Caco-2 (cell line): ENCODE data around the gene OR2AT4. TPM values are rescaled to one million over a fixed set of nuclear protein-coding genes. Genes with fewer than 3 reads are reported as not detected.

Experiments used
- BruUV-seq: library from RNA; stranded (reverse); fragments of 400-500 nt; replicated peaks from 2 replicates; lab custom pipeline; 2021; lab: Mats Ljungman, UMichigan
- CTCF ChIA-PET: fragments of 300-600 bp; sonication (Branson Sonifier 250); formaldehyde crosslinking; loops from one replicate; lab custom pipeline; 2022; ENCODE audit warnings: antibody characterized with exemption; lab: Charles Lee
- POLR2A ChIA-PET: fragments of 300-600 bp; sonication (Branson Sonifier 250); formaldehyde crosslinking; loops from one replicate; lab custom pipeline; 2022; ENCODE audit warnings: antibody characterized with exemption; lab: Charles Lee
- DNase-seq, 2 experiments: peaks; one replicate each; pipeline versions ENCODE4 v3.0.0 to v3.0.0-alpha.2; 2020 to 2022
- H3K27me3 ChIP-seq: replicated peaks from 2 replicates; pipeline ENCODE4 v1.6.0; 2011; ENCODE audit warnings: low read length; ENCODE audit not compliant: control insufficient read depth, insufficient read depth
- H3K36me3 ChIP-seq: 2 replicates; pipeline ENCODE4 v1.5.1; 2011; ENCODE audit warnings: low read length; ENCODE audit not compliant: control insufficient read depth, insufficient read depth
- H3K4me1 ChIP-seq: fragments of 250-450 bp; sonication (Bioruptor Pico); 2 replicates; pipeline ENCODE4 v1.5.1; 2020; ENCODE audit warnings: mild to moderate bottlenecking
- H3K4me3 ChIP-seq: 2 replicates; pipeline ENCODE4 v1.5.1; 2011; ENCODE audit warnings: low read depth, mild to moderate bottlenecking, control low read depth, low read length
- H3K9me3 ChIP-seq: fragments of 250-450 bp; sonication (Bioruptor Pico); 2 replicates; pipeline ENCODE4 v1.5.1; 2020; ENCODE audit warnings: mild to moderate bottlenecking, moderate library complexity
- H3K27ac Mint-ChIP-seq: one replicate; pipeline ENCODE4 v1.8.0; 2022; ENCODE audit warnings: mixed read lengths; ENCODE audit not compliant: unreplicated experiment
- H3K27me3 Mint-ChIP-seq: one replicate; pipeline ENCODE4 v1.8.0; 2022; ENCODE audit warnings: mixed read lengths; ENCODE audit not compliant: insufficient read depth, unreplicated experiment
- H3K36me3 Mint-ChIP-seq: one replicate; pipeline ENCODE4 v1.8.0; 2022; ENCODE audit warnings: mild to moderate bottlenecking, mixed read lengths; ENCODE audit not compliant: insufficient read depth, unreplicated experiment
- H3K4me1 Mint-ChIP-seq: one replicate; pipeline ENCODE4 v1.8.0; 2022; ENCODE audit warnings: low read depth, mixed read lengths; ENCODE audit not compliant: unreplicated experiment
- H3K4me3 Mint-ChIP-seq: one replicate; pipeline ENCODE4 v1.8.0; 2022; ENCODE audit warnings: mild to moderate bottlenecking, moderate library complexity, mixed read lengths; ENCODE audit not compliant: unreplicated experiment
- H3K9me3 Mint-ChIP-seq: one replicate; pipeline ENCODE4 v1.8.0; 2022; ENCODE audit warnings: mixed read lengths; ENCODE audit not compliant: unreplicated experiment
- CTCF ChIP-seq, 2 experiments: fragments of 200-600 bp in 1 of 2; IDR thresholded peaks; 1 replicate in 1 of 2; 2 replicates in 1 of 2; pipeline versions ENCODE4 v1.5.1 to v1.8.0; 2011 to 2022; ENCODE audit warnings: antibody characterized with exemption in 1 of 2, control low read depth in 1 of 2, inconsistent platforms in 1 of 2, low read depth in 1 of 2, low read length in 1 of 2, mild to moderate bottlenecking in 1 of 2, moderate library complexity in 1 of 2; ENCODE audit not compliant: insufficient read depth in 1 of 2, severe bottlenecking in 1 of 2, unreplicated experiment in 1 of 2
- intact Hi-C: fragments of 100-400 bp; cut with micrococcal nuclease; formaldehyde crosslinking; loops from one replicate; pipeline ENCODE4 v1.10.0; 2022; ENCODE audit not compliant: unreplicated experiment
- total RNA-seq: library from RNA; stranded (reverse); gene quantifications from 2 replicates; pipeline ENCODE4 v1.2.3, GENCODE V29; 2022

OR2AT4 gene
- total RNA-seq, 1 experiment from 2014 or later: not detected

- H3K27ac Mint-ChIP-seq: no peak overlapping the region
- peaks cover 4% of the 10 kb centered on the region for H3K27me3 Mint-ChIP-seq
- H3K27me3 ChIP-seq: no peaks in the 10 kb centered on the region
- no peaks in the 10 kb centered on the region for H3K9me3 ChIP-seq
- H3K36me3 ChIP-seq: no peaks in the 10 kb centered on the region
- no TSS peak for BruUV-seq
- H3K4me3 Mint-ChIP-seq: no peak overlapping the region
- 0 out of 2 replicates have a peak, but pooled peaks cover 9% of the 10 kb centered on the region for H3K4me1 ChIP-seq
- H3K9me3 Mint-ChIP-seq: peaks cover 3% of the 10 kb centered on the region
- no peak for TF ChIP-seq CTCF (IDR thresholded peaks at IDR 0.05; ENCODE audit: insufficient read depth in 1 of 2, low read depth in 1 of 2, low read length in 1 of 2, severe bottlenecking in 1 of 2, unreplicated experiment in 1 of 2)
- no peak overlapping the region for H3K4me3 ChIP-seq
- ChIA-PET POLR2A (no interaction called here), CTCF (interaction anchor here (0.6 to 1.2 kb wide), 3 partner anchors 107 to 767 kb away, joined by 3 to 5 read pairs (median 4); no protein-coding TSS in a partner anchor)
- no peaks in the 10 kb centered on the region for H3K36me3 Mint-ChIP-seq
- no peaks in the 10 kb centered on the region for H3K4me1 Mint-ChIP-seq
- DNase-seq: peak in 1 of 2 experiments; percentile 60
- intact Hi-C loops: no loop called here
Observed at GRCh38 chr11:75035911-75036565, 60.6 kb downstream of the OR2AT4 start.

- BruUV-seq: no TSS peak
- Histone ChIP-seq H3K27me3 (no peaks in the 10 kb centered on the region), H3K9me3 (no peaks in the 10 kb centered on the region), H3K36me3 (no peaks in the 10 kb centered on the region), H3K4me3 (no peak overlapping the region), H3K4me1 (0 out of 2 replicates have a peak, but pooled peaks cover 7% of the 10 kb centered on the region)
- Mint-ChIP-seq H3K9me3 (no peaks in the 10 kb centered on the region), H3K27me3 (peaks cover 4% of the 10 kb centered on the region), H3K4me1 (no peaks in the 10 kb centered on the region), H3K36me3 (no peaks in the 10 kb centered on the region), H3K27ac (no peak overlapping the region), H3K4me3 (no peak overlapping the region)
- POLR2A ChIA-PET: no interaction called here
- no peak for TF ChIP-seq CTCF (IDR thresholded peaks at IDR 0.05; ENCODE audit: insufficient read depth in 1 of 2, low read depth in 1 of 2, low read length in 1 of 2, severe bottlenecking in 1 of 2, unreplicated experiment in 1 of 2)
- intact Hi-C loops: no loop called here
- DNase-seq: no peak
- CTCF ChIA-PET: interaction anchor here (0.6 to 1.2 kb wide), 4 partner anchors 12 to 766 kb away, joined by 3 to 5 read pairs (median 3); no protein-coding TSS in a partner anchor
Observed at GRCh38 chr11:75035256-75035655, 61.4 kb downstream of the OR2AT4 start.

- Histone ChIP-seq H3K27me3 (no peaks in the 10 kb centered on the region), H3K9me3 (no peaks in the 10 kb centered on the region), H3K4me1 (no peaks in the 10 kb centered on the region), H3K4me3 (no peak overlapping the region), H3K36me3 (no peaks in the 10 kb centered on the region)
- ChIA-PET CTCF (no interaction called here), POLR2A (no interaction called here)
- no TSS peak for BruUV-seq
- H3K4me3 Mint-ChIP-seq: no peak overlapping the region
- TF ChIP-seq CTCF (IDR thresholded peaks at IDR 0.05; ENCODE audit: insufficient read depth in 1 of 2, low read depth in 1 of 2, low read length in 1 of 2, severe bottlenecking in 1 of 2, unreplicated experiment in 1 of 2): no peak
- H3K27me3 Mint-ChIP-seq: peaks cover 4% of the 10 kb centered on the region
- intact Hi-C loops: no loop called here
- H3K4me1 Mint-ChIP-seq: no peaks in the 10 kb centered on the region
- no peak for DNase-seq
- no peaks in the 10 kb centered on the region for H3K9me3 Mint-ChIP-seq
- H3K36me3 Mint-ChIP-seq: no peaks in the 10 kb centered on the region
- no peak overlapping the region for H3K27ac Mint-ChIP-seq
Observed at GRCh38 chr11:75033916-75034315, 62.8 kb downstream of the OR2AT4 start.
